Epidermal melanocyte (primary cell): ENCODE measurements around the gene TMEM213.

Source experiments
- DNase-seq: peaks from one replicate; pipeline ENCODE4 v3.0.0; 2011; ENCODE audit warnings: low spot score; ENCODE audit not compliant: insufficient read length

Gene TMEM213

GRCh38 chr7:138873220-138873892 lies 75.6 kb downstream of the TMEM213 start:
- DNase-seq = no peak

DNA sequence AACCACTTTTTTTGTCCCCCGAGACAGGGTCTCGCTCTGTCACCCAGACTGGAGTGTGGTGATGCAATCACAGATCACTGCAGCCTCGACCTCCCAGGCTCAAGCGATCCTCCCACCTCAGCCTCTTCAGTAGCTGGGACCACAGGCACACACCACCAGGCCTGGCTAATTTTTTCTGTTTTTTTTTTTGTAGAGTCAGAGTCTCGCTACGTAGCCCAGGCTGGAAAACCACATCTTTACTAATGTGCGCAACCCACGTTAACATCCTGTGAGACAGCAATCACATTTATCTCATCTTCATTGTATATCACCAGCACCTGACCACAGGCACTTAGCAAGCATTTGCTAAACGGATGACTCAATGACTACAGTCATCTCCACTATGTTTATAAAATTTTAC lies 78.0 kb downstream of the TMEM213 start:
- DNase-seq = no peak

GRCh38 chr7:138876326-138876725 lies 78.5 kb downstream of the TMEM213 start:
- DNase-seq = no peak

- DNase-seq = no peak
These were observed 80.3 kb downstream of the TMEM213 start for GRCh38 chr7:138878051-138878450.

DNA sequence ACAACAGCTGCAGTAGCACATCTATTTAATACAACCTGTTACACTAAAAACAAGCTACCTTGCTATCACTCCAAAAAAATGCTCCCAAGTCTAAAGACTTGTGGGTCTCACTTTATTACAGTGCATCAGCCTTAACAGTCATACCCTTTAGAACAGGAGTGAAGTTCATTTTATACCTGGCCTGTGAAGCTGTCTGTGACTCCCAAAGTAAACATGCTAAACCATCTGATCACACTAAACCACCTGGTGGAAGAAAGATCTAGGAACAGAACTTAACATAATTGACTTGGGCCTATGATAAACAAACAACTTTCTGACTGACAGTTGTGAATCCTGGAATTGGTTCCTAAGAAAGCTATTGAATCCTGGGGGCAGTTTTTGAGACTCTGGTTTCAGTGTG lies 81.1 kb downstream of the TMEM213 start:
- no peak for DNase-seq

DNA sequence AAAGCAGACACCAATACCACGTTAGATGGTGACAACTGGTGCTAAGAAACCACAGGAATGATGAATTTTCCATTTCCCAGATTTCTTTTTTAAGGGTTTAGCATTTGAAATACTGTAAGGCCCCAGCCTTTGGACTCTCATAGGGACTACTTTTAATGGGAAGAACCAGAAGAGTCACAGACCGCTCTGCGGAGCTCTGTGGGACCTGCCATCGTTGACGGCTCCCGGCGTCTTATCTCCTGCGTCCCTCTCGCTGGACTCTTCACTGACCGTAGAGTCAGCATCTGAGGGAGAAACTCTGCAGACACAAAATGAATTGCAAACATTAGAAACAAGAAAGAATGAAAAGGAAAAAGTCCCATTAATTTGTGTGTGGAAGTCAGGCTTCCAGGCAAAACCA lies 81.6 kb downstream of the TMEM213 start:
- DNase-seq = no peak

DNA sequence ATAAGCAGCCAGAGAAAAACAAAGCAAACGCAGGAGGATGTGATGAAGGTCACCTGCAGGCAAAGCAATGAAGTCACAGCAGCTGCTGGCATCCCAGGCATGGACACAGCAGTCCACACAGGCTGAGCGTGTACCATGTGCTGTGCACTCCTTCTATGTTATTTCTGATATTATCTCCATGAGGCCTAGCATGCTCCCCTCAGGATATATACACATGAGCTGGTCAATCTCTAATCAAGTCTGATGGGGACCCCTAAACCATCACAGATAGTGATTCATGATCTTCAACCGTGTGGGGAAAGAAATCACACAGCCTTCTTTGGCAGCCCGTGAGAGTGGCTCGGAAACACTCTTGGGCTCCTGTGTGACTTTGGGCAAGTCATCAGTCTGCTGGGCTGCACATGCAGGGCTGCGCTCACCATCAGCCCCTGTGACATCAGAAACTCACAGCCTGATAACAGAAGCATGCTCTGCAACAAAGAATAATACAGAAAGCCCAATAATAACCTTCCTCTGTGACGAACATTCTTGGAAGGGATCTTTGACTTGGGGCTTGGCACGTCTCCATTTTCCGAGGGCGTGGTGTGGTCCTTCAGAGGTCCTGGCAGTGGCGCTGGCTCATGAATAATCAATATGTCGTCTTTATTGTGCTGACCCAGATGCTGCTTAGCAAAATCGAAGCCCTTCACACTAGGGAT lies 83.2 kb downstream of the TMEM213 start:
- no peak for DNase-seq

DNA sequence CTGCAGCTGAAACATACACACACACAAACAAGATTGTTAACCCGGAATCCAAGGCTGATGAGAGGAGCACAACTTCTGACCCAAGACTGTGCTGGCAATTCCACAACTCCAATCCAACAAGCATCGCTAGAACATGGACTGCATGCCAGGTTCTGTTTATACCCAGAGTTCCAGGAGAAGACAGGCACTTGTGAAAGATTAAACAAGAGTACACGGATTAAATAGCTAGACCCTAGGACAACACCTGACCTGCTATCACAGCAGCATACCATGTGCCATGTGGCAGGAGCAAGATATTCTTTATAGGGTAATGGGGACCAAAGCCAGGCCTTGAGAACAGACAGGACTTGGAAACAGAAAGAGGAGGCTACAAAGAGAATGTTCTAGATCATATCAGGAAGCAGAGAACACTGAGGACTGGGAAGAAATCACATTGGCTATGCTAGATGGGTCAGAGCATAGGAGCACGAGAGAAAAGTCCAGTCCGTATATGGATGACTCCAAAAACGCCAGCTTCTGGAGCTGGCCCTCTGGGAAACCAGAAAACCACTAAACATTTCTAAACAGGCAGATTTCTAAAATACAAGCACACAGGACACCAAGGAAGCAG lies 83.9 kb downstream of the TMEM213 start:
- DNase-seq = no peak

DNA sequence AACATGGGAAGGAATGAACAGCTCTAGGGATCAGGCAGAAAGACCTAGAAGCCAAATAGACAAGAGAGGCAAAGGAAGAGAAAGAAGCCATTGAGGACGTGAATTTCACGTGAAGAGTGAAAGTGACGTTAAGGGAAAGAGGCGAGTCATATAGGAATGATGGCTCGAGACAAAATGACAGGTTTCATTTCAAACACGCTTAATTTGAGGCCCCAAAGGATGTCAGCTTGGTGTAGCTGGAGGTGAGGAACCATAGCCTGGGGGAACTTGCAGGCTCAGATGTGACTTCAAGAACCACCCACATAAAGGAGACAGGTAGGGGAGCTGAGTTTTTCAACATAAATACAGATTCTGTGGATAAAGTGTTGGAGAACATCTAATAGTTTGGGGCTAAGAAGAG lies 84.5 kb downstream of the TMEM213 start:
- DNase-seq = no peak

GRCh38 chr7:138885383-138886147 lies 87.8 kb downstream of the TMEM213 start:
- DNase-seq = no peak

GRCh38 chr7:138886501-138886917 lies 88.7 kb downstream of the TMEM213 start:
- peak; percentile 69 for DNase-seq

GRCh38 chr7:138887085-138887710 lies 89.4 kb downstream of the TMEM213 start:
- no peak for DNase-seq
